HG03378 (cell line): ENCODE results near the gene RALB.
A peak's percentile ranks its signal among the peaks of the same experiment; 100 is the strongest.

Experiments
- ATAC-seq: cut with Tn5 transposase; IDR thresholded peaks from one replicate; pipeline ENCODE4 v1.9.1; 2021; ENCODE audit warnings: mild to moderate bottlenecking, moderate library complexity; ENCODE audit not compliant: unreplicated experiment

RALB gene

DNA sequence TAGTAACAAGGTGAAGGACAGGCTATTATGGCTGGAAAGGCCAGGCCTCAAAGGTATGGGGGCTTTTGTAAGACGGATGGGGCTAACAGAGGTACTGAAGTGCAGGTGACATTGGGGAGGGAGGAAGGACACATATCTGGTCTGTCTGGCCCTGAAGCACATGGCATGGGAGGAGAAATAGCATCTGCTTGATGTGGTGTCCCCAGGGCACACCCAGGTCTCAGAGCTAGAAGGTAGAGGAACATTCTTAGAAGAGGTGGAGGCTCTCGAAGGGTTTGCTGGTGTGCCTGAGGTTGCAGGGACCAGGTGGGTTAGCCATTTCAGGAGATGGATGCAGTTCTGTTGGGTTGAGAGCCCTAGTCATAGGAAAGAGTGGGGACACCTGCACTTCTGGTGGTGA, 9.5 kb downstream of the RALB start:
- no peak for ATAC-seq

DNA sequence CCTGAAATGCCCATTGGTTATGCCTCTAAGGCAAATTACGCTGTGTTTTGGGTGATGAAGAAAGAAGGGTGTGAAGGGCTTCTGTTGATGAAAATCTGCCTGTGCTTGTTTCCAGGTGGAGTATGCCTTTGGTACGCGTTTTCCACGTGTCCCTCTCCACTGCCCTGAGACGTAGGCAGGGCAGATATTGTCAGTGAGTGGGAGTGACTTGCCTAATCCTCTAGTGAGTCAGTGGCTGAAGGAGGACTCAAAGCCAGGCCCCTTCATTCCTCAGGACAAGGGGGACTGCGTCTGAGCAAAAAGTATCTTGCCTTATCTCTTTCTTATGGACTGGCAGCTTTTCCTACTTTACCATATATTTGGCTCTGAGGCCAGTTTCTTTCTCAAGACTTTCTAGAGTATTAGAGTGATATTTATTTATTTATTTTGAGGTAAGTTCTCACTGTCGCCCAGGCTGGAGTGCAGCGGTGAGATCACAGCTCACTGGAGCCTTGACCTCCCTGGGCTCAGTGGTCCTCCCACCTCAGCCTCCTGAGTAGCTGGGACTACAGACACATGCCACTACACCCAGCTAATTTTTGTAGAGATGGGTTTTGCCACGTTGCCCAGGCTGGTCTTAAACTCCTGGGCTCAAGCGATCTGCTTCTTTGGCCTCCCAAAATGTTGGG, 10.2 kb downstream of the RALB start:
- ATAC-seq = no peak

DNA sequence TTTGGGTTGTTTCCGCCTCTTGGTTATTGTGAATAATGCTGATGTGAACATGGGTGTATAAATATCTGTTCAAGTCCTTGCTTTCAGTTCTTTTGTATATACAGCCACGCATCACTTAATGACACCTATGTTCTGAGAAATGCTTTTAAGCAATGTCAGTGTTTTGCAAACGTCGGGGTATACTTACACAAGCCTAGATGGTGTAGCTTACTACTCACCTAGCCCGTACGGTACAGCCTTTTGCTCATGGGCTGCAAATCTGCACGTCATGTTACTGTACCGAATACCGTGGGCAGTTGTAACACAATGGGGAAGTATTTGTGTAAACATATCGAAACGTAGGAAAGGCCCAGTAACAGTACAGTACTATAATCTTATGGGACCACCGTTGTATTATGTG, 12.4 kb downstream of the RALB start:
- peak; percentile 44 for ATAC-seq

DNA sequence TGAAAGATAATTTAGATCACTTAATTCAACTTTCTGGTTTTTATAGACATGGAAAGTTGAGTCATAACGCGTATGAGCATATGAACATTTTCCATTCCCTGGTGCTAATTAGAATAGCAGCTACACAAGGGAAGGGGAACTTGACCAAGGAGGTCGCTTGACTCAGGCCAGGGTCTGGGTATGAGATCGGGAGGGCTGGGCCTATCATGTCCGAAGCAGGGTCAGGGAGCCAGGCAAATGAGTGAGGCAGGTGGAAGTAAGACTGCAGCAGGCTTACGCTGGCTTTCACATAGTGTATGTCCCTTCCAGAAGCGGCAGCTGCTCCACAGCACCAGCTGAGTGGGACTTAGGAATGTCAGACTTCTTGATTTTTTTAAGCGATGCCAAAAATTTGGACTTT, 14.7 kb downstream of the RALB start:
- no peak for ATAC-seq

DNA sequence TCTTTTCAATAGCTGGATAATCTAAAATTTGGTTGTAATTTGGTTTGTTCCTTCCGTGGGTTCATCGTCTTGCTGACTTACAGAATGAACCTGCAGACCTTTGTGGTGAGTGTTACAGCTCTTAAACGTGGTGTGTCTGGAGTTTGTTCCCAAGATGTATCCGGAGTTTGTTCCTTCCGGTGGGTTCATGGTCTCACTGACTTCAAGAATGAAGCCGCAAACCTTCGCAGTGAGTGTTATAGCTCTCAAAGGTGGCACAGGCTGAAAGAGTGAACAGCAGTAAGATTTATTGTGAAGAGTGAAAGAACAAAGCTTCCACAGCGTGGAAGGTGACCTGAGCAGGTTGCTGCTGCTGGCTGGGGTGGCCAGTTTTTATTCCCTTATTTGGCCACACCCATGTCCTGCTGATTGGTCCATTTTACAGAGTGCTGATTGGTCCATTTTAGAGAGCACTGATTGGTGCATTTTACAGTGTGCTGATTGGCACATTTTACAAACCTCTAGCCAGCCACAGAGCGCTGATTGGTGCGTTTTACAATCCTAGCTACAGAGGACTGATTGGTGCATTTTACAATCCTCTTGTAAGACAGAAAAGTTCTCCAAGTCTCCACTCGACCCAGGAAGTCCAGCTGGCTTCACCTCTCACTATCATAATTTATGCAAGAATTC, 16.6 kb downstream of the RALB start:
- ATAC-seq = no peak

DNA sequence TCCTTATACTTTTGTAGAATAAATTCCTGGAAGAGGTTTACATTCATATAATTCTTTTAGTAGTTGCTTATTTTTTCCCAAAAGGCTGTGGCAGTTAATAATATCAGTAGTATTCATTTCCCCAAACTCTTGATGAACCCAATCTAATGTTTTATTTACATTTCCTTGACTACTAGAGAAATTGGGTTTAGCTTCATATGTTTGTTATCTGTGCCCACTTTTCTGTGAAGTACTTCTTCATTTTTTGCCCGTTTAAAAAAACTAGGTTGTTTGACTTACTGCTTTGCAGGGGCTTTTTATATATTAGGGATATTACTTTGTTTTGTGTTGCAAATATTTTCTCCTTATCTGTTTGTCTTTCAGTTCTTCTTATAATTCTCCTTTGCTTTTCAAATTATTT, 17.2 kb downstream of the RALB start:
- no peak for ATAC-seq

DNA sequence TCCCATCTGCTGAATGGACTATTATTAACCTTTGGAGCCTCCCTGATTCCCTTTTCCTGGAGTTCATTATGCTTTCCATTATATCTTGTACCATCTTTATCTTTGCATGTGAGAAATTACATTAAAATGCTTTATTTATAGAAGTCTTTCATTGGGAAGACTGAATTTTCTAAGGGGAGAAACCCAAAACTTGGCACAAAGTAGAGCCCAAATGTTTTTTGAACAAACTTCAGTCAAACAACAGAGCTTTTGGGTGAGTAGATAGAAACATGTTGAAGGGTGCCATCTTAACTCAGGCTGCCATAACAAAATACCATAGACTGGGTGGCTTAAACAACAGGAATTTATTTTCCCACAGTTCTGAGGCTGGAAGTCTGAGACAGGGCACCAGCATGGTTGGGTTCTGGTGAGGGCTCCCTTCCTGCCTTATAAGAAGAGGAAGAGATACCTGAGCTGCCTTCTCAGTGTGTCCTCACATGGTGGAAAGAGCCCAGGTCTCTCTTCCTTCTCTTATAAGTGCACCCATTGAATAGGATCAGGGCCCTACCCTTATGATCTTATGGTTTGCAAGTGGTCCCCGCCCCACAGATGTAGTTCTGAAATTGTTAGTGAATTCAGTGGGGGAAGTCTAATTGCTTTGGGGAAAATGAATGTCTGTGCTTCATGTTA, 19.2 kb downstream of the RALB start:
- no peak for ATAC-seq

DNA sequence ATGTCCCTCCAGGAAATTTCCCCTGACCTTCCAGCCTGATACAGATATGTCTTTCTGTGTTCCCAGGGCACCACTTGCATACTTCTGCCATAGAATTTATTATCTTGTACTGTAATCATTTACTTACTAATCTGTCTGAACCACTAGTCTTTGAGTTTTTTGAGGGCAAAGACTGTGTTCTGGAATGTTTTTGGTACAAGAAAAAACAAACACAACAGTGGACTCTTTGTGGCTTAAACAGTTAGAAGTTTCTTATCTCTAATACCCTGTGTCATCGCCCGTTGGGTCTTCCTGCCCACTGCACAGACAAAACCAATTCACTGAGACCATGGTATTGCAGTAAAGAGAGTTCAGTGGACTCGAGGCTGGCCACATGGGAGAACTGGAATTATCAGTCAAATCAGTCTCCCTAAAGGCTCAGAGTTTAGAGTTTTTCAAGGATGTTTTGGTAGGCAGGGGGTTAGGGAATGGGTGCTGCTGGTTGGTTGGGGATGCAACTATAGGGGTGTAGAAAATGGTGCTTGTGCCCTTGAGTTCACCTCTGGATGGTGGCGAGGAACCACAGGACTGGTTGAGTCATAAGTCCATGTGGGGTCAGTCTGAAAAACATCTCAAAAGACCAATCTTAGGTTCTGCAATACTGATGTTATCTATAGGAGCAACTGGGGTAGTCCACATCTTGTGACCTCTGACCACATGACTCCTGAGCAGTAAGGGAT, 20.3 kb downstream of the RALB start:
- no peak for ATAC-seq

DNA sequence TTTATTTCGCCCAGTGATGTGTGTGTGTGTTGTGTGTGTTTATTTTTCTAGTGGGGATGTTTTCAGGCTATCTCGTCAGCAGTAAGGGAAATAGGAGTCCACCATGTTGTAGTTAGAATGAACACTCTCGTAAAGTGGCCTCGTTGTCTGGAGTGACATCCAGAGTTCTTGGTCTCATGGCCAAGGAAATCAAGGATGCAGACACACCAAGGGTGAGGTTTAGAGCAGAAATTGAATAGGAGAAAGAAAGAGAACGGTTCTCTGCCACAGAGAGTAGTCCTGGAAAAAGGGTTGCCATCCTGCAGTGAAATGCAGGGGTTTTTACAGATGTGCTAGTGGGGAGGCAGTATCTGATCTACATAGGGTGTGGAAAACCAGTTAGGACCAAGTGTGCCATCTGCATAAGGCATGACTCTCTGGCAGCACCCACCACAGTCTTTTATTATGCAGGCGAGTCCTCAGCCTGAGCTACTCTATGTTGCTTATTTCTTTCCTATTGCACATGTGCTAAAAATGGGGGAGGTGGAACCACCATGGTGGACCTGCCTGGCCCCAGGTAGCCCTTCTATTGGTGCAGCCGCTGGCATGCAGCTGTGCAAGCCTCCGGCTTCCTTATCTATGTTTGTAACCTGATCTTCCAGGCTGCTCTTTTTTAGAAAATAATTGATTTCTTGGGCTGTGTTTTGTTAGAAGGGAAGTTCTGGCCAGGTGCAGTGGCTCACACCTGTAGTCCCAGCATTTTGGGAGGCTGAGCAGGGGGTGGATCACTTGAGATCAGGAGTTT, 23.2 kb downstream of the RALB start:
- ATAC-seq = no peak

DNA sequence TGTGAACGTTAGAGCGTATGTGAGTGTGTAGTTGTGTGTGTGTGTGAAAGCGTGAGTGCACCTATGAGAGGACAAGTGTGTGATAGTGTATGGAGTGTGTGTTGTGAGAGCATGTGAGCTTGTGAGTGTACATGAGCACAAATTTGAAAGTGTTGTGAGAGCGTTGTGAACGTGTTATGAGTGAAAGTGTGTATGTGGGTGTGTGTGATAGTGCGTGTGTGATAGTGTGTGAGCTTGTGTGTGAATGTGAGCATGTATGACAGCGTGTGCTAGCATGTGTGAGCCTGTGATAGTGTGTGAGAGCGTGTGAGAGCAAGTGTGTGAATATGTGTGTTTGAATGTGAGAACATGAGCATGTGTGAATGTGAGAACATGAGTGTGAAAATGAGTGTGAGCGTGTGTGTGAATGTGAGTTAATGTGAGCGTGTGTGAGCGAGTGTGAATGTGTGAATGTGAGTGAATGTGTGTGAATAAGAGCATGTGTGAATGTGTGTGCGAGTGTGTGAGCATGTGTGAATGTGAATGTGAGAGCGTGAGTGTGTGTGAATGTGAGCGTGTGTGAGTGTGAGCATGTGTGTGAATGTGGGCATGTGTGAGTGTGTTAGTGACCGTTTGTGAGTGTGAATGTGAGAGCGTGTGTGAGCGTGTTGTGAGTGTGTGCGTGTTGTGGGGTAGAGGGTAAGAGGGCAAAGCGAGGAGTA, 25.0 kb downstream of the RALB start:
- ATAC-seq = no peak

DNA sequence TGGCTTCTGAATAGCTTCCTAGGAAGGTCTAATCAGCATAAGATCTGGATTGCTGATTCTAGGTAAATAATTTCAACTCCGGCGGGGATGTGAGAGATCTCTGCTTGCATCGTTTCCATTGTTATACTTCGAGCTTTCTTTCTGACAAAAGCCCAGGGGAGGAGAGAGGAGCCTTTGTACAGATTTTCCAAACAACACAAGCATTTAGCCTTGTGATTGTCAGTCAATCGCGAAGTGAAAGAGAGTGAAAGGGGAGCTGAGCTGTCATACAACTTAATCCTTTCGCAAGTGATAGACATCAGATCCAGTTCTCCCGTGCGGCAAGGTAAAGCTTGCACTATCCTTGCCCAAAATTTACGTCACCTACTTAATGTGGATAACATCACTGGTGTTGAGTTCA, 26.2 kb downstream of the RALB start:
- ATAC-seq = no peak

DNA sequence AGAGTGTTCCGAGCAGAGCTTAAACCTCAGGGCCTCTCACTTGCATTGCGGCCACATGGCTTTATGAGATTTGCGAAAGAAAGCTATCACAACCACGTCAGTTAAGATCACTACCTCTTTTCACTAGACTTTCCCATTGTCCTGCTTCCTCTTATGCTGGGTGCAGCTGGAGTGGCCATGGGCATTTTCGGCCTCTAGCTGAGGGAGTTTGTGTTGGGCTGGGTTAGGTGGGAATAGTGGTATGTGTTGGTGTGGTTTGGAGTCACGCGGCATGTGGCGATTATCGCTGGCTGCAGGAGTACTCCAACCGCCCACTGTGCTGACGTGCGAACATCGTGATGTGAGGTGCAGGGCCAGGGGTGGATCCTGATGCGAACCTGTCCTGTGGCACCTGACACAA, 27.1 kb downstream of the RALB start:
- ATAC-seq = no peak

DNA sequence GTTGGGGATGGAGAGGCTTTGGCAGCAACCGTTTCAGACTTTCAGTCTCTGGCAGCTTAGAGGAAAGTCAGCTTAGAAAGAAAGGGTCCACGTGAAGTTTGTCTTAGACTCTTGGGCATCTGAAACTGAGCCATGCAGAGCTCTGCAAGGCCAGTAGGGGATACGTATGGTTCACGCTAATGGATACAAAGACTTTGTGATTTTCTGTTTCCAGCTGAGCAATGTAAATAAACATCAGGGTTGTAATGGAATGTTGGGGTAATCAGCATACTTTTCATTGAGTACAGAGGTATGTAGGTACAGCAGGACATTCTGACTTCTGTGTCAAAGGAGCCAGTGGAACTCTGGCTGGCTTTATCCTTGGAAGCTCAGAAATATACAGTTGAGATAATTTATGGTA, 31.0 kb downstream of the RALB start:
- ATAC-seq = no peak

DNA sequence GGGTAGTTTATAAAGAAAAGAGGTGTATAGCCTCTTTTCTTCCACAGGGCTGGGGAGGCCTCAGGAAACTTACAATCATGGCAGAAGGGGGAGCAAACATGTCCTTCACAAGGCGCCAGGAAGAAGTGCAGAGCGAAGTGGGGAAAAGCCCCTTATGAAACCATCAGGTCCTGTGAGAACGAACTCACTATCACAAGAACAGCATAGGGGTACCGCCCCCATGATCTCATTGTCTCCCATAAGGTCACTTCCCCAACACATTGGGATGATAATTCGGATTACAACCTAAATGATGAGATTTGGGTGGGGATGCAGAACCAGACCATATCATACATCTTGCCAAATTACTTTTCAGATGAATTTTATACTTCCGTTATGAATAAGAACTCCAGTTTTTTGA, 32.4 kb downstream of the RALB start:
- no peak for ATAC-seq

DNA sequence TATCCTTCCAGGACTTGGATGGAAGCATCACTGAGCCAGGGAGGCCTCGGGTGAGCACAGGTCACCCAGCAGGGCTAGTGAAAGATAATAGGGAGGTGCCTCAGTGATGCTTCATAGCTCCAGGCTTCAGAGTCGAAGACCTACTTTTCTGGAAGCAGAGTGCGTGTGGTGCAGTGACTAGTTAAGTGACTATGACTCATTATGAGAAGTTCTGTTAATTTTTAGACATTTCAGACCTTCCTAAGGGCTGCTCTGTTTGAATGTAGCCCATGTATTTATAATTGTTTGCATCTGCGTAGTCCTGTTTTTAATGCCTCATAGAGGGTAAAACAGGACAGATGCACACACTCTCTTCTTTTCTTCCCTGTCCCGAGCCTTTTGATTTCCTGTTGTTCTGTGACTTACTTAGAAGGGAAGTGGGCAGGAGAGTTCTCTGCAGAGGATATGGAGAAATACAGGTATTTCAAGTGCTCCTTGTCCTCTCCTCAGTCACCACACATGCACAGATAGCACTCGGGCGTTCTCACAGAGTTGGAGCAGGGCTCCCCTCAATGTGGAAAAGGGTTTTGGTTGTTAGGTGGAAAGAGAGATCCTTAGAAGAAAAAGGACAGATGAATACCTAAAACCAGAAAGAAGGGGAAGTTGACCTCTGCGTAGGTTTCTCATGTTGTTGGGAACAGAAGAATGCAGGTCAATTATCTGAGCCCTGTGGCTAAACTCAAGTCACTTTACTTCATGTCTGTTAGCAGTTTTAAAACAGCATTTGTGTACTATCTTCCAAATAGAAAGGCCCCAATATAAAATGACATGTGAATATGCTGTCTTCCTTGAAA, 34.7 kb downstream of the RALB start:
- peak; percentile 99 for ATAC-seq

DNA sequence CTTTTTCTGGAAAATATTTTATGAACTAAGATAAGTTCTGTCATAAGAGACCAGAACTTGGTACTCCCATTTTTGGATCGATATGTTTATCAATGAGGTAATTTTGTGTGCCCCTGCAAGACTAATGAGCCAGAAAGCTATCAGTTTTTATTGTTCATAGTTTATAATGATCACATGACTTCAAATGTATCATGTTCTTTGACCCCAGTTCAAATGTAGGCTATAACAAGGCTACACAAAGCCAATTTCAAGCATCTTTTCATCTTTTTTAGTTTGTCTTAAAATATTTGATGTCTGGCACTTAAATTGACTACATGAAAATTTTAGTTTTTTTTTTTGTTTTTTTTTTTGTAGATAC, 35.3 kb downstream of the RALB start:
- no peak for ATAC-seq

DNA sequence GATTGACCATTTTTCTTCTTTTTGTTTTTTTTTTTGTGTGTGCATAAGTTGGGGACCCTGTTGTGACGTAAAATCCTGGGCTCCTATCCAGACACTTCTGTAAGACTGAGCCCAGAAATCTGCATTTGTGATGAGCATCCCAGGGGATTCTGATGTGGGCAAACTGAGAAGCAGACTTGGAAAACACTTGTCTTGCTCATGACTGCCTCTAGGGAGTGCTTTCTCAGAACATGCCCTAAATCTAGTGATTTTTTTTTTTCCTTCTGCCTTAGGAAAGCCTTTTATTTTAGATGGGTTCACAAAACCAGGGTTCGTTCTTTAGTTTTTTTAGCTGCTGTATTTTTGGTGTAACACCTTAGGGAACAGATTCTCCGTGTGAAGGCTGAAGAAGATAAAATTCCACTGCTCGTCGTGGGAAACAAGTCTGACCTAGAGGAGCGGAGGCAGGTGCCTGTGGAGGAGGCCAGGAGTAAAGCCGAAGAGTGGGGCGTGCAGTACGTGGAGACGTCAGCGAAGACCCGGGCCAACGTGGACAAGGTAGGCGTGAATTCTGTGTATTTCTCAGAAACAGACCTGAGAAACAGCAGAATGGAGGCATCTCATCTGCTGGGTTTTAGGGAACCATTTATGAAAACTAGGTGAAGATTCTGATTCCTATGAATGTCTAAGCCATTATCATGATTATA, 36.7 kb downstream of the RALB start:
- no peak for ATAC-seq

DNA sequence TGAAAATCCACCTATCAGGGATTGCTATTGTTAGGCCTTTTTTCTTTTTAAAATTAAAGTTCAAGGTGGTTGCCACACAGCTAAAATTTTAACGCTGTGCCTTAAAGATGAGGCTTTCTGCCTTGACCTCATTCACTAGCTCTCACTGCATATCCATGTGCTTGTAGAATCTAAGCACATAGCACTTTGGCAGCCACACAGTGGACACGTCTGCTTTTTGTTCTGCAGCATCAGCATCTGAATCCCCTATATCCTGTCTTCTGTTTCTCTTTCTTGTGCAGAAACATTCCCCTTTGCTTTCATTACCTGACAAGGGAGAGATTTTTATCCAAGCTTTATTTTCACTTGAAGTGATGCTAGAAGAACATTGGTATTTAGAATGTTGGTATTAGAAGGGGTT, 38.1 kb downstream of the RALB start:
- no peak for ATAC-seq
